ENCODE data around the gene MRFAP1L1. TPM values are rescaled to one million over a fixed set of nuclear protein-coding genes. Genes with fewer than 3 reads are reported as not detected.

MRFAP1L1 gene
- total RNA-seq, 4 donors from 2014 or later, result 34.9 to 61.1 (median 37.4) TPM

GRCh38 chr4:6706173-6706572 is 3.5 kb downstream of the MRFAP1L1 start:
- Histone ChIP-seq H3K36me3 (peaks cover 0 to 10% (median 0%) of the 10 kb centered on the region in 3 donors), H3K27me3 (no peaks in the 10 kb centered on the region), H3K9me3 (no peaks in the 10 kb centered on the region), H3K27ac (no peak overlapping the region), H3K4me3 (no peak overlapping the region), H3K4me1 (peaks cover 0 to 35% (median 11%) of the 10 kb centered on the region in 4 donors)
- no peak for DNase-seq
- TF ChIP-seq POLR2A (IDR thresholded peaks at IDR 0.05) (no peak), CTCF (IDR thresholded peaks at IDR 0.05) (no peak)

- H3K27ac ChIP-seq, result no peak overlapping the region
- peaks cover 0 to 34% (median 11%) of the 10 kb centered on the region in 4 donors for H3K4me1 ChIP-seq
- H3K9me3 ChIP-seq, result no peaks in the 10 kb centered on the region
- DNase-seq, result no peak
- peaks cover 0 to 12% (median 0%) of the 10 kb centered on the region in 3 donors for H3K36me3 ChIP-seq
- no peak overlapping the region for H3K4me3 ChIP-seq
- TF ChIP-seq CTCF (IDR thresholded peaks at IDR 0.05) (no peak), POLR2A (IDR thresholded peaks at IDR 0.05) (peak in 1 of 2 donors; percentile 3)
- H3K27me3 ChIP-seq, result no peaks in the 10 kb centered on the region
Observed at GRCh38 chr4:6705646-6706045, 4.0 kb downstream of the MRFAP1L1 start.

- H3K27ac ChIP-seq, result no peak overlapping the region
- H3K4me1 ChIP-seq, result peaks cover 0 to 29% (median 7%) of the 10 kb centered on the region in 4 donors
- DNase-seq, result no peak
- no peak overlapping the region for H3K4me3 ChIP-seq
- TF ChIP-seq POLR2A (IDR thresholded peaks at IDR 0.05), result no peak
- TF ChIP-seq CTCF (IDR thresholded peaks at IDR 0.05), result no peak
- no peaks in the 10 kb centered on the region for H3K9me3 ChIP-seq
- peaks cover 0 to 13% (median 0%) of the 10 kb centered on the region in 3 donors for H3K36me3 ChIP-seq
- H3K27me3 ChIP-seq, result no peaks in the 10 kb centered on the region
Observed at GRCh38 chr4:6703786-6704185, 5.9 kb downstream of the MRFAP1L1 start.

GRCh38 chr4:6702761-6703160 is 6.9 kb downstream of the MRFAP1L1 start:
- DNase-seq, result no peak
- H3K36me3 ChIP-seq, result peaks cover 0 to 13% (median 0%) of the 10 kb centered on the region in 3 donors
- H3K4me3 ChIP-seq, result no peak overlapping the region
- no peak for TF ChIP-seq CTCF (IDR thresholded peaks at IDR 0.05)
- no peak for TF ChIP-seq POLR2A (IDR thresholded peaks at IDR 0.05)
- no peaks in the 10 kb centered on the region for H3K9me3 ChIP-seq
- H3K4me1 ChIP-seq, result peaks cover 0 to 19% (median 4%) of the 10 kb centered on the region in 4 donors
- no peaks in the 10 kb centered on the region for H3K27me3 ChIP-seq
- H3K27ac ChIP-seq, result no peak overlapping the region

- Histone ChIP-seq H3K27ac (no peak overlapping the region), H3K4me1 (peaks cover 0 to 13% (median under 1%) of the 10 kb centered on the region in 4 donors), H3K36me3 (peaks cover 0 to 13% (median 0%) of the 10 kb centered on the region in 3 donors), H3K9me3 (no peaks in the 10 kb centered on the region), H3K4me3 (no peak overlapping the region), H3K27me3 (no peaks in the 10 kb centered on the region)
- DNase-seq, result peak in 1 of 3 donors; percentile 52
- TF ChIP-seq CTCF (IDR thresholded peaks at IDR 0.05) (peak in 4 of 6 experiments; percentile 26 to 39 (median 30)), POLR2A (IDR thresholded peaks at IDR 0.05) (no peak)
Observed at GRCh38 chr4:6701371-6701770, 8.3 kb downstream of the MRFAP1L1 start.

- DNase-seq, result peak in 1 of 3 donors; percentile 7
- no peak for TF ChIP-seq POLR2A (IDR thresholded peaks at IDR 0.05)
- TF ChIP-seq CTCF (IDR thresholded peaks at IDR 0.05), result no peak
- H3K36me3 ChIP-seq, result peaks cover 0 to 13% (median 0%) of the 10 kb centered on the region in 3 donors
- H3K27me3 ChIP-seq, result no peaks in the 10 kb centered on the region
- H3K9me3 ChIP-seq, result no peaks in the 10 kb centered on the region
- H3K4me3 ChIP-seq, result no peak overlapping the region
- H3K4me1 ChIP-seq, result peaks cover 0 to 20% (median 4%) of the 10 kb centered on the region in 4 donors
- no peak overlapping the region for H3K27ac ChIP-seq
Observed at GRCh38 chr4:6699903-6700302, 9.8 kb downstream of the MRFAP1L1 start.
